ENCODE measurements around the gene ITLN2.

- no peak for TF ChIP-seq POLR2A (IDR thresholded peaks at IDR 0.05; ENCODE audit: low read depth, low read length)
- no peak for TF ChIP-seq POLR2AphosphoS5 (IDR thresholded peaks at IDR 0.05; ENCODE audit: low read depth, low read length)
These were observed 46.3 kb upstream of the ITLN2 start for GRCh38 chr1:161000736-161001480.

All from GM12892 (cell line).